IMR-90 (cell line): ENCODE results near the gene RMND5A. TPM values are rescaled to one million over a fixed set of nuclear protein-coding genes. Genes with fewer than 3 reads are reported as not detected.

Experiments
- ATAC-seq: fragments of 200-7000 bp; cut with Tn5 transposase; 2 replicates; pipeline ENCODE4 v1.9.1; 2020; ENCODE audit warnings: low read depth, mild to moderate bottlenecking, moderate library complexity
- BruUV-seq: library from RNA; stranded (reverse); fragments of 400-500 nt; replicated peaks from 2 replicates; lab custom pipeline; 2021; lab: Mats Ljungman, UMichigan
- CTCF ChIA-PET: fragments of 300-600 bp; formaldehyde crosslinking; extraction: SDS; loops from one replicate; lab custom pipeline; 2021; ENCODE audit warnings: antibody characterized with exemption; lab: Yijun Ruan, JAX
- POLR2A ChIA-PET: fragments of 300-600 bp; sonication (Branson Sonifier 250); formaldehyde crosslinking; loops from one replicate; lab custom pipeline; 2022; ENCODE audit warnings: antibody characterized with exemption; ENCODE audit not compliant: unreplicated experiment; lab: Charles Lee
- DNase-seq: peaks from one replicate; pipeline ENCODE4 v3.0.0; 2013
- H2AFZ ChIP-seq: replicated peaks from 2 replicates; pipeline ENCODE3; 2013; ENCODE audit warnings: low read length, mild to moderate bottlenecking; ENCODE audit not compliant: poor library complexity
- H2AK5ac ChIP-seq: 2 replicates; pipeline ENCODE4 v1.6.1; 2013; ENCODE audit warnings: low read depth, low read length, inconsistent platforms
- H2AK9ac ChIP-seq: replicated peaks from 2 replicates; pipeline ENCODE3; 2013; ENCODE audit warnings: mild to moderate bottlenecking, low read depth, low read length, moderate library complexity; ENCODE audit not compliant: poor library complexity
- H2BK120ac ChIP-seq: 2 replicates; pipeline ENCODE4 v1.6.1; 2013; ENCODE audit warnings: low read depth, low read length, inconsistent platforms
- H2BK15ac ChIP-seq: 3 replicates; pipeline ENCODE4 v1.6.1; 2013; ENCODE audit warnings: low read depth, low read length, inconsistent platforms
- H2BK20ac ChIP-seq: 2 replicates; pipeline ENCODE4 v1.6.1; 2013; ENCODE audit warnings: low read depth, mild to moderate bottlenecking, inconsistent platforms, low read length, moderate library complexity
- H2BK5ac ChIP-seq: 2 replicates; pipeline ENCODE4 v1.6.1; 2013; ENCODE audit warnings: mild to moderate bottlenecking, low read depth, low read length, inconsistent platforms; ENCODE audit not compliant: poor library complexity, severe bottlenecking
- H3K14ac ChIP-seq: replicated peaks from 2 replicates; pipeline ENCODE4 v1.6.1; 2013; ENCODE audit warnings: low read depth, low read length, inconsistent platforms
- H3K18ac ChIP-seq: 2 replicates; pipeline ENCODE4 v1.6.1; 2013; ENCODE audit warnings: low read depth, low read length, control low read depth
- H3K23ac ChIP-seq: 2 replicates; pipeline ENCODE4 v1.6.1; 2013; ENCODE audit warnings: low read depth, low read length, inconsistent platforms
- H3K27ac ChIP-seq: 2 replicates; pipeline ENCODE4 v1.5.1; 2013; ENCODE audit warnings: mild to moderate bottlenecking, control low read depth, low read length; ENCODE audit not compliant: insufficient read depth
- H3K27me3 ChIP-seq: 2 replicates; pipeline ENCODE4 v1.6.1; 2013; ENCODE audit warnings: low read length; ENCODE audit not compliant: control insufficient read depth, insufficient read depth
- H3K36me3 ChIP-seq: 2 replicates; pipeline ENCODE4 v1.6.1; 2013; ENCODE audit warnings: low read length, mixed read lengths; ENCODE audit not compliant: control insufficient read depth, insufficient read depth
- H3K4ac ChIP-seq: 2 replicates; pipeline ENCODE4 v1.6.1; 2013; ENCODE audit warnings: low read depth, low read length, inconsistent platforms
- H3K4me1 ChIP-seq: 2 replicates; pipeline ENCODE4 v1.6.1; 2013; ENCODE audit warnings: low read length, mixed read lengths; ENCODE audit not compliant: control insufficient read depth, insufficient read depth
- H3K4me2 ChIP-seq: 2 replicates; pipeline ENCODE4 v1.6.1; 2013; ENCODE audit warnings: low read depth, mild to moderate bottlenecking, control low read depth, low read length, moderate library complexity
- H3K4me3 ChIP-seq: 2 replicates; pipeline ENCODE4 v1.5.1; 2013; ENCODE audit warnings: low read depth, mild to moderate bottlenecking, control low read depth, low read length, moderate library complexity; ENCODE audit not compliant: insufficient read depth
- H3K56ac ChIP-seq: 2 replicates; pipeline ENCODE4 v1.6.1; 2013; ENCODE audit warnings: low read length, inconsistent platforms; ENCODE audit not compliant: insufficient read depth; ENCODE audit errors: extremely low read depth
- H3K79me1 ChIP-seq, 2 experiments: 2 replicates each; pipeline ENCODE4 v1.6.1; 2013; ENCODE audit warnings: low read length in 2 of 2, inconsistent platforms in 1 of 2, low read depth in 1 of 2
- H3K9ac ChIP-seq: 2 replicates; pipeline ENCODE4 v1.6.1; 2013; ENCODE audit warnings: low read depth, low read length, control low read depth
- H3K9me1 ChIP-seq: 2 replicates; pipeline ENCODE4 v1.6.1; 2013; ENCODE audit warnings: low read length, inconsistent platforms; ENCODE audit not compliant: insufficient read depth
- H3K9me3 ChIP-seq: 2 replicates; pipeline ENCODE4 v1.6.1; 2013; ENCODE audit warnings: low read length; ENCODE audit not compliant: control insufficient read depth, insufficient read depth
- H4K20me1 ChIP-seq: 2 replicates; pipeline ENCODE4 v1.6.1; 2013; ENCODE audit warnings: low read length, inconsistent platforms; ENCODE audit not compliant: insufficient read depth
- H4K5ac ChIP-seq: 2 replicates; pipeline ENCODE4 v1.6.1; 2013; ENCODE audit warnings: mild to moderate bottlenecking, low read depth, low read length, control low read depth
- H4K8ac ChIP-seq, 2 experiments: 2 replicates each; pipeline ENCODE4 v1.6.1; 2013; ENCODE audit warnings: low read depth in 2 of 2, low read length in 2 of 2, control low read depth in 1 of 2, inconsistent platforms in 1 of 2
- H4K91ac ChIP-seq: 2 replicates; pipeline ENCODE4 v1.6.1; 2013; ENCODE audit warnings: low read depth, low read length, inconsistent platforms; ENCODE audit not compliant: insufficient read depth
- BHLHE40 ChIP-seq: fragments of 150-350 bp; IDR thresholded peaks from 2 replicates; pipeline ENCODE4 v1.6.1; 2016; ENCODE audit warnings: mild to moderate bottlenecking, low read depth, low read length
- CEBPB ChIP-seq: IDR thresholded peaks from 2 replicates; pipeline ENCODE4 v1.6.1; 2012; ENCODE audit warnings: low read depth, low read length, improper control_type of control experiment
- CHD1 ChIP-seq: IDR thresholded peaks from 2 replicates; pipeline ENCODE4 v1.6.1; 2012; ENCODE audit warnings: low read depth, low read length, improper control_type of control experiment
- FOS ChIP-seq: fragments of 150-350 bp; IDR thresholded peaks from 2 replicates; pipeline ENCODE4 v1.6.1; 2016; ENCODE audit warnings: low read depth, low read length
- MAFK ChIP-seq: IDR thresholded peaks from 2 replicates; pipeline ENCODE4 v1.6.1; 2012; ENCODE audit warnings: low read depth, low read length, improper control_type of control experiment
- MAZ ChIP-seq: IDR thresholded peaks from 2 replicates; pipeline ENCODE4 v1.6.1; 2012; ENCODE audit warnings: low read depth, mild to moderate bottlenecking, low read length, improper control_type of control experiment, moderate library complexity, borderline replicate concordance
- MXI1 ChIP-seq: IDR thresholded peaks from 2 replicates; pipeline ENCODE4 v1.6.1; 2012; ENCODE audit warnings: low read depth, mild to moderate bottlenecking, low read length, moderate library complexity, borderline replicate concordance
- NFE2L2 ChIP-seq: fragments of 150-350 bp; IDR thresholded peaks from 2 replicates; pipeline ENCODE4 v1.6.1; 2016; ENCODE audit warnings: low read depth, mild to moderate bottlenecking, low read length
- POLR2A ChIP-seq: IDR thresholded peaks from 2 replicates; pipeline ENCODE4 v1.6.1; 2012; ENCODE audit warnings: mild to moderate bottlenecking, low read depth, low read length
- RAD21 ChIP-seq: IDR thresholded peaks from 2 replicates; pipeline ENCODE4 v1.6.1; 2012; ENCODE audit warnings: low read length, improper control_type of control experiment
- RCOR1 ChIP-seq: IDR thresholded peaks from 2 replicates; pipeline ENCODE4 v1.6.1; 2012; ENCODE audit warnings: mild to moderate bottlenecking, low read length, improper control_type of control experiment; ENCODE audit not compliant: insufficient replicate concordance
- RFX5 ChIP-seq: IDR thresholded peaks from 2 replicates; pipeline ENCODE4 v1.8.0; 2012; ENCODE audit warnings: low read depth, mild to moderate bottlenecking, low read length, moderate library complexity
- SMC3 ChIP-seq: fragments of 150-350 bp; IDR thresholded peaks from 2 replicates; pipeline ENCODE4 v1.6.1; 2016; ENCODE audit warnings: low read depth, mild to moderate bottlenecking, antibody characterized with exemption, low read length, moderate library complexity
- WGBS, 2 experiments: methylation state at CpG; one replicate each; pipeline versions ENCODE4 v1.1.5 to v1.1.7; 2013; ENCODE audit warnings: missing lambda C conversion rate in 2 of 2; ENCODE audit not compliant: insufficient read length in 1 of 2; ENCODE audit errors: extremely low coverage in 2 of 2; 5-methylcytosine and 5-hydroxymethylcytosine counted together
- dilution Hi-C: fragments of 300-500 bp; cut with HindIII; formaldehyde crosslinking; loops from one replicate; pipeline ENCODE4 v1.14.3; 2018; ENCODE audit warnings: low sequenced_read_pairs; ENCODE audit not compliant: unreplicated experiment
- in situ Hi-C: fragments of 300-500 bp; cut with MboI; formaldehyde crosslinking; loops from 3 replicates; pipeline ENCODE4 v1.14.3; 2019; ENCODE audit warnings: low sequenced_read_pairs, inconsistent platforms, mixed read lengths
- intact Hi-C: fragments of 100-400 bp; cut with micrococcal nuclease; formaldehyde crosslinking; loops from 2 replicates; pipeline ENCODE4 v1.10.0; 2022
- polyA plus RNA-seq, 3 experiments: library from polyadenylated mRNA; depleted of rRNA; stranded (reverse); fragments of >200 nt; gene quantifications; 2 replicates each; pipeline ENCODE4 v1.2.3, GENCODE V29; 2012; ENCODE audit warnings: low replicate concordance in 1 of 3
- total RNA-seq: library from RNA; depleted of rRNA; stranded (reverse); fragments of >200 nt; gene quantifications from 2 replicates; pipeline ENCODE4 v1.2.3, GENCODE V29; 2012
- TF ChIP-seq, protein P1 (sequence below): fragments of 150-350 bp; IDR thresholded peaks from 2 replicates; pipeline ENCODE4 v1.6.1; 2016; ENCODE audit warnings: low read depth, mild to moderate bottlenecking, low read length, moderate library complexity, borderline replicate concordance
- TF ChIP-seq, protein P2 (sequence below): fragments of 150-350 bp; IDR thresholded peaks from 2 replicates; pipeline ENCODE4 v1.6.1; 2017; ENCODE audit warnings: mild to moderate bottlenecking, antibody characterized with exemption, low read length, low read depth
- TF ChIP-seq, protein P3 (sequence below): conservative IDR thresholded peaks from 2 replicates; pipeline ENCODE4 v1.5.1; 2012; ENCODE audit warnings: mild to moderate bottlenecking, low read depth, low read length, improper control_type of control experiment

Gene RMND5A
- total and polyA plus RNA-seq, 2 of the 4 experiments (the other 2 are of a cell fraction), result 5.1 to 16.0 TPM

DNA sequence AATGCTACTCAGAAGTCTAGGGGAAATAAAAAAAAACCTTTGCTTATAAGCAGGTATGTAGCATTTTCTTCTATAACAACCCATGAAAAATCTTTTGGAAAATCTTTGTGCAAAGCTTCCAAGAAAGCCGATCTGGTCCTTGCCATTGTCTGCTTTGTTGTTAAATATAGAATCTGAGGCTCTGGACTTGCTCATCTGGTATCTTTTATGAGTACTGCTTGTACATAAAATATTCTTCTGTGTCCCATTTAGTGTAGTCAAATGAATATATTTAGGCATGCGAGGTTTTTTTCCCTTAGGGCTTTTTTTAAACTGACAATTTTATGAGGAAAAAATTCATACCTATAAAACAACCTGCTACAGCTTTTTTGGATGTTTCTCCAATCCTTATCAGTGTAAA lies 45.0 kb upstream of the RMND5A start:
- H2BK5ac ChIP-seq, result no peak overlapping the region
- DNase-seq (no peak), ATAC-seq (no peak)
- no peak overlapping the region for H3K27ac ChIP-seq
- TF ChIP-seq, protein P1, sequence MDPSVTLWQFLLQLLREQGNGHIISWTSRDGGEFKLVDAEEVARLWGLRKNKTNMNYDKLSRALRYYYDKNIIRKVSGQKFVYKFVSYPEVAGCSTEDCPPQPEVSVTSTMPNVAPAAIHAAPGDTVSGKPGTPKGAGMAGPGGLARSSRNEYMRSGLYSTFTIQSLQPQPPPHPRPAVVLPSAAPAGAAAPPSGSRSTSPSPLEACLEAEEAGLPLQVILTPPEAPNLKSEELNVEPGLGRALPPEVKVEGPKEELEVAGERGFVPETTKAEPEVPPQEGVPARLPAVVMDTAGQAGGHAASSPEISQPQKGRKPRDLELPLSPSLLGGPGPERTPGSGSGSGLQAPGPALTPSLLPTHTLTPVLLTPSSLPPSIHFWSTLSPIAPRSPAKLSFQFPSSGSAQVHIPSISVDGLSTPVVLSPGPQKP, result no peak
- TF ChIP-seq MXI1 (no peak), MAFK (no peak), RFX5 (no peak), SMC3 (no peak), CEBPB (no peak), MAZ (no peak), POLR2A (no peak), RCOR1 (no peak), CHD1 (no peak), BHLHE40 (no peak), NFE2L2 (no peak), FOS (no peak), RAD21 (no peak)
- TF ChIP-seq, protein P2, sequence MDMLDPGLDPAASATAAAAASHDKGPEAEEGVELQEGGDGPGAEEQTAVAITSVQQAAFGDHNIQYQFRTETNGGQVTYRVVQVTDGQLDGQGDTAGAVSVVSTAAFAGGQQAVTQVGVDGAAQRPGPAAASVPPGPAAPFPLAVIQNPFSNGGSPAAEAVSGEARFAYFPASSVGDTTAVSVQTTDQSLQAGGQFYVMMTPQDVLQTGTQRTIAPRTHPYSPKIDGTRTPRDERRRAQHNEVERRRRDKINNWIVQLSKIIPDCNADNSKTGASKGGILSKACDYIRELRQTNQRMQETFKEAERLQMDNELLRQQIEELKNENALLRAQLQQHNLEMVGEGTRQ, result no peak
- TF ChIP-seq, protein P3, sequence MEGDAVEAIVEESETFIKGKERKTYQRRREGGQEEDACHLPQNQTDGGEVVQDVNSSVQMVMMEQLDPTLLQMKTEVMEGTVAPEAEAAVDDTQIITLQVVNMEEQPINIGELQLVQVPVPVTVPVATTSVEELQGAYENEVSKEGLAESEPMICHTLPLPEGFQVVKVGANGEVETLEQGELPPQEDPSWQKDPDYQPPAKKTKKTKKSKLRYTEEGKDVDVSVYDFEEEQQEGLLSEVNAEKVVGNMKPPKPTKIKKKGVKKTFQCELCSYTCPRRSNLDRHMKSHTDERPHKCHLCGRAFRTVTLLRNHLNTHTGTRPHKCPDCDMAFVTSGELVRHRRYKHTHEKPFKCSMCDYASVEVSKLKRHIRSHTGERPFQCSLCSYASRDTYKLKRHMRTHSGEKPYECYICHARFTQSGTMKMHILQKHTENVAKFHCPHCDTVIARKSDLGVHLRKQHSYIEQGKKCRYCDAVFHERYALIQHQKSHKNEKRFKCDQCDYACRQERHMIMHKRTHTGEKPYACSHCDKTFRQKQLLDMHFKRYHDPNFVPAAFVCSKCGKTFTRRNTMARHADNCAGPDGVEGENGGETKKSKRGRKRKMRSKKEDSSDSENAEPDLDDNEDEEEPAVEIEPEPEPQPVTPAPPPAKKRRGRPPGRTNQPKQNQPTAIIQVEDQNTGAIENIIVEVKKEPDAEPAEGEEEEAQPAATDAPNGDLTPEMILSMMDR, result no peak
- no peak overlapping the region for H4K8ac ChIP-seq
- H3K4me2 ChIP-seq, result no peak overlapping the region
- H2BK120ac ChIP-seq, result no peak overlapping the region
- H2AK5ac ChIP-seq, result no peak overlapping the region
- no peak overlapping the region for H3K4ac ChIP-seq
- no peak overlapping the region for H4K91ac ChIP-seq
- POLR2A ChIA-PET, result no interaction called here
- no peak overlapping the region for H3K14ac ChIP-seq
- CTCF ChIA-PET, result no interaction called here
- H3K4me1 ChIP-seq, result no peaks in the 10 kb centered on the region
- no peak overlapping the region for H3K18ac ChIP-seq
- no CpG with 5 or more reads among the region's 2 CpGs for WGBS, 2 experiments
- H3K4me3 ChIP-seq, result no peak overlapping the region
- H4K20me1 ChIP-seq, result no peaks in the 10 kb centered on the region
- BruUV-seq, result no TSS peak
- H4K5ac ChIP-seq, result no peak overlapping the region
- H2AFZ ChIP-seq, result no peak overlapping the region
- intact Hi-C loops, result no loop called here
- no peak overlapping the region for H3K9ac ChIP-seq
- H2BK20ac ChIP-seq, result no peak overlapping the region
- no peaks in the 10 kb centered on the region for H3K79me1 ChIP-seq
- no peaks in the 10 kb centered on the region for H3K36me3 ChIP-seq
- H3K23ac ChIP-seq, result no peak overlapping the region
- H3K9me3 ChIP-seq, result no peaks in the 10 kb centered on the region
- H3K56ac ChIP-seq, result no peak overlapping the region
- peaks cover 5% of the 10 kb centered on the region; the same call in 1 of the 2 replicates for H3K27me3 ChIP-seq
- no peaks in the 10 kb centered on the region for H3K9me1 ChIP-seq
- in situ Hi-C loops, result no loop called here
- dilution Hi-C loops, result no loop called here
- no peak overlapping the region for H2BK15ac ChIP-seq
- no peak overlapping the region for H2AK9ac ChIP-seq
